HepG2 (cell line): ENCODE measurements around the gene ADRA2B. TPM values are rescaled to one million over a fixed set of nuclear protein-coding genes. Genes with fewer than 3 reads are reported as not detected.

Experiments used
- ATAC-seq: fragments of 200-7000 bp; cut with Tn5 transposase; 3 replicates; pipeline ENCODE4 v1.9.1; 2020; ENCODE audit warnings: mild to moderate bottlenecking, moderate library complexity
- BruUV-seq: library from RNA; stranded (reverse); fragments of 400-500 nt; replicated peaks from 2 replicates; lab custom pipeline; 2021; lab: Mats Ljungman, UMichigan
- CTCF ChIA-PET: fragments of 300-600 bp; formaldehyde crosslinking; extraction: SDS; loops from one replicate; lab custom pipeline; 2021; ENCODE audit warnings: low total read pairs, inconsistent platforms, low intra/inter-chr PET ratio; lab: Yijun Ruan, JAX
- POLR2A ChIA-PET: fragments of 350-600 bp; sonication (Branson Sonifier 250); formaldehyde crosslinking; loops from one replicate; lab custom pipeline; 2020; ENCODE audit warnings: antibody characterized with exemption, inconsistent platforms; lab: Yijun Ruan, JAX
- DNase-seq: peaks from one replicate; pipeline ENCODE4 v3.0.0-alpha.2; 2015; ENCODE audit warnings: low spot score
- FAIRE-seq: peaks from 3 replicates; lab custom pipeline; 2011; peaks lifted over from hg19 to GRCh38; lab: Jason Lieb, UNC
- H2AFZ ChIP-seq: one replicate; pipeline ENCODE4 v1.6.1; 2011; ENCODE audit warnings: low read length, inconsistent platforms
- H3K27ac ChIP-seq: fragments of 300-600 bp; 3 replicates; pipeline ENCODE4 v1.8.0; 2011; ENCODE audit warnings: mixed run types, mild to moderate bottlenecking, mixed read lengths, low read length, inconsistent platforms; ENCODE audit not compliant: insufficient read depth; ENCODE audit errors: extremely low read length
- H3K27me3 ChIP-seq, 2 experiments: fragments of 200-600 bp in 1 of 2; 2 replicates in 1 of 2; 3 replicates in 1 of 2; pipeline versions ENCODE4 v1.6.0 to v1.8.0; 2011; ENCODE audit warnings: low read length in 2 of 2, mild to moderate bottlenecking in 2 of 2, moderate library complexity in 2 of 2, inconsistent platforms in 1 of 2; ENCODE audit not compliant: insufficient read depth in 2 of 2, control insufficient read depth in 1 of 2
- H3K36me3 ChIP-seq, 2 experiments: fragments of 200-600 bp in 1 of 2; replicated peaks in 1 of 2; 2 replicates in 1 of 2; 3 replicates in 1 of 2; pipeline versions ENCODE4 v1.5.1 to v1.8.0; 2011; ENCODE audit warnings: low read length in 2 of 2, inconsistent platforms in 1 of 2; ENCODE audit not compliant: insufficient read depth in 2 of 2, control insufficient read depth in 1 of 2
- H3K4me1 ChIP-seq: 2 replicates; pipeline ENCODE4 v1.5.1; 2012; ENCODE audit warnings: low read length, inconsistent platforms; ENCODE audit not compliant: insufficient read depth
- H3K4me2 ChIP-seq: 2 replicates; pipeline ENCODE4 v1.6.0; 2011; ENCODE audit warnings: low read depth, low read length, inconsistent platforms
- H3K4me3 ChIP-seq, 3 experiments: fragments of 200-600 bp in 1 of 3; sonication (generic), shearing (Covaris generic) in 1 of 3; replicated peaks in 1 of 3; 2 replicates each; pipeline ENCODE4 v1.5.1; 2011 to 2016; ENCODE audit warnings: low read length in 3 of 3, inconsistent platforms in 2 of 3, low read depth in 2 of 3, mild to moderate bottlenecking in 2 of 3, control low read depth in 1 of 3, mixed read lengths in 1 of 3; ENCODE audit not compliant: insufficient read depth in 1 of 3
- H3K79me2 ChIP-seq: one replicate; pipeline ENCODE4 v1.6.1; 2011; ENCODE audit warnings: low read length, inconsistent platforms; ENCODE audit not compliant: insufficient read depth
- H3K9ac ChIP-seq: 2 replicates; pipeline ENCODE4 v1.6.0; 2011; ENCODE audit warnings: mild to moderate bottlenecking, low read depth, low read length, inconsistent platforms; ENCODE audit not compliant: insufficient read depth
- H3K9me3 ChIP-seq: 2 replicates; pipeline ENCODE4 v1.5.1; 2012; ENCODE audit warnings: mild to moderate bottlenecking, low read length
- H4K20me1 ChIP-seq: 2 replicates; pipeline ENCODE4 v1.6.0; 2011; ENCODE audit warnings: inconsistent platforms, mild to moderate bottlenecking, low read length, moderate library complexity; ENCODE audit not compliant: insufficient read depth
- CEBPG ChIP-seq: IDR thresholded peaks from 2 replicates; pipeline ENCODE4 v1.6.1; 2016
- ELF3 ChIP-seq: IDR thresholded peaks from 2 replicates; pipeline ENCODE4 v1.6.1; 2016; ENCODE audit warnings: missing genetic modification reagents, missing compliant biosample characterization
- MAFF ChIP-seq: IDR thresholded peaks from 2 replicates; pipeline ENCODE4 v1.6.1; 2011; ENCODE audit warnings: low read depth, low read length, improper control_type of control experiment
- MAFK ChIP-seq, 2 experiments: IDR thresholded peaks in 1 of 2; conservative IDR thresholded peaks in 1 of 2; 2 replicates each; pipeline ENCODE4 v1.6.1; 2011; ENCODE audit warnings: improper control_type of control experiment in 2 of 2, low read length in 2 of 2
- MATR3 ChIP-seq: sonication (generic); formaldehyde crosslinking; IDR thresholded peaks from 2 replicates; pipeline ENCODE4 v1.4.0; 2020; ENCODE audit warnings: missing genetic modification reagents
- POLR2G ChIP-seq: fragments of 200-400 bp; formaldehyde crosslinking; IDR thresholded peaks from 2 replicates; pipeline ENCODE4 v1.6.1; 2018; ENCODE audit warnings: mild to moderate bottlenecking, low read depth, low read length, moderate library complexity
- SMARCE1 ChIP-seq: fragments of 450-650 bp; IDR thresholded peaks from 2 replicates; pipeline ENCODE4 v1.6.1; 2017; ENCODE audit warnings: borderline replicate concordance
- ZNF543 ChIP-seq: sonication (generic); formaldehyde crosslinking; IDR thresholded peaks from 2 replicates; pipeline ENCODE4 v1.4.0; 2020; ENCODE audit warnings: mild to moderate bottlenecking, missing genetic modification reagents
- ZNF841 ChIP-seq: sonication (generic); formaldehyde crosslinking; IDR thresholded peaks from 2 replicates; pipeline ENCODE4 v1.8.1; 2023; ENCODE audit warnings: missing genetic modification reagents, borderline replicate concordance
- WGBS: methylation state at CpG from one replicate; pipeline ENCODE4 v1.1.6; 2017; ENCODE audit warnings: low lambda C conversion rate; 5-methylcytosine and 5-hydroxymethylcytosine counted together
- in situ Hi-C: cut with HindIII; loops from 2 replicates; pipeline ENCODE4 v1.10.0; 2017; ENCODE audit warnings: low pct_unique_long_range_greater_than_20kb; ENCODE audit not compliant: extremely low pct_ligation_motif_present
- intact Hi-C: fragments of 100-400 bp; cut with micrococcal nuclease; formaldehyde crosslinking; loops from one replicate; pipeline ENCODE4 v1.10.0; 2022; ENCODE audit not compliant: unreplicated experiment
- polyA plus RNA-seq, 8 experiments: library from polyadenylated mRNA; depleted of rRNA in 3 of 8; stranded (reverse) in 7 of 8; unstranded in 1 of 8; fragments of >200 nt; fragmentation: Illumina TruSeq in 4 of 8; extraction: Trizol in 4 of 8; gene quantifications; 2 replicates each; pipeline versions ENCODE4 v1.2.1 to v1.2.3, GENCODE V29; 2011 to 2016; ENCODE audit warnings: low read depth in 4 of 8, missing spikeins in 1 of 8, mixed read lengths in 1 of 8; ENCODE audit not compliant: insufficient read depth in 1 of 8
- total RNA-seq, 5 experiments: library from RNA; depleted of rRNA; stranded (reverse); fragments of >200 nt; fragmentation: Illumina TruSeq; extraction: Trizol; gene quantifications; 2 replicates each; pipeline ENCODE4 v1.2.3, GENCODE V29; 2016; ENCODE audit warnings: low read depth in 1 of 5
- TF ChIP-seq, protein P1 (sequence below): sonication (generic); formaldehyde crosslinking; IDR thresholded peaks from 2 replicates; pipeline ENCODE4 v1.4.0; 2020; ENCODE audit warnings: low read depth, missing genetic modification reagents
- TF ChIP-seq, protein P2 (sequence below): sonication (generic); formaldehyde crosslinking; IDR thresholded peaks from 2 replicates; pipeline ENCODE4 v1.4.0; 2020; ENCODE audit warnings: missing genetic modification reagents
- TF ChIP-seq, protein P3 (sequence below): sonication (generic); formaldehyde crosslinking; IDR thresholded peaks from 2 replicates; pipeline ENCODE4 v1.4.0; 2020; ENCODE audit warnings: mild to moderate bottlenecking, missing genetic modification reagents

Gene ADRA2B
- total and polyA plus RNA-seq, 2 of the 13 experiments (the other 11 are each of a cell fraction or from before 2014, with no cell fraction given), result not detected

DNA sequence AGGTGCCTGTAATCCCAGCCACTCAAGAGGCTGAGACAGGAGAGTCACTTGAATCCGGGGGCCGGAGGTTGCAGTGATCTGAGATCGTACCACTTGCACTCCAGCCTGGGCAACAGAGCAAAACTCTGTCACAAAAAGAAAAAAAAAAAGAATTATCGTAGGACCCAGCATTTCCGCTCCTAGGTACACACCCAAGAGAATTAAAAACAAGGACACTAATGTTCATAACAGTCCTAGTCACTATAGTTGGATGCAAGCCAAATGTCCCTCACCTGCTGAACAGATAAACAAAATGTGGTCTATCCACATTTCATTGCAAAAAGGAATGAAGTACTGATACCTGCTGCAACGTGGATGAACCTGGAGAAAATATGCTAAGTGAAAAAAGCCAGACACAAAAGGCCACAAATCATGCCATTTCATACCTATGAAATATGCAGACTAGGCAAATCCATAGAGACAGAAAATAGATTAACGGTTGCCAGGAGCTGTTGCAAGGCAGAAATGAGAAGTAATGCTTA is 21.2 kb downstream of the ADRA2B start:
- H3K9ac ChIP-seq, result no peak overlapping the region
- no peaks in the 10 kb centered on the region for H3K9me3 ChIP-seq
- H3K36me3 ChIP-seq, result no peaks in the 10 kb centered on the region
- H3K27me3 ChIP-seq, result peaks cover 2 to 31% of the 10 kb centered on the region in 2 experiments; a peak in 4 of 5 replicates
- no peak for FAIRE-seq
- no peak for ATAC-seq
- in situ Hi-C loops, result no loop called here
- no peak overlapping the region for H3K4me3 ChIP-seq
- 39% methylated on average over 7 of the region's 7 CpGs for WGBS
- BruUV-seq, result no TSS peak
- CTCF ChIA-PET, result no interaction called here
- TF ChIP-seq MAFF (peak; percentile 72), SMARCE1 (no peak), MAFK (conservative IDR thresholded peaks at IDR 0.05 in 1 of 2, IDR thresholded peaks at IDR 0.05 in 1 of 2; ENCODE audit: low read length in 2 of 2) (peak; percentile 78 to 81)
- TF ChIP-seq, all 625 proteins: peak for 2
- intact Hi-C loops, result no loop called here
- H2AFZ ChIP-seq, result no peak overlapping the region
- H3K4me1 ChIP-seq, result peaks cover 3% of the 10 kb centered on the region; the same call in 1 of the 2 replicates
- no peak overlapping the region for H3K4me2 ChIP-seq
- H4K20me1 ChIP-seq, result no peaks in the 10 kb centered on the region
- DNase-seq, result no peak
- H3K27ac ChIP-seq, result no peak overlapping the region
- POLR2A ChIA-PET, result no interaction called here
- H3K79me2 ChIP-seq, result no peaks in the 10 kb centered on the region

DNA sequence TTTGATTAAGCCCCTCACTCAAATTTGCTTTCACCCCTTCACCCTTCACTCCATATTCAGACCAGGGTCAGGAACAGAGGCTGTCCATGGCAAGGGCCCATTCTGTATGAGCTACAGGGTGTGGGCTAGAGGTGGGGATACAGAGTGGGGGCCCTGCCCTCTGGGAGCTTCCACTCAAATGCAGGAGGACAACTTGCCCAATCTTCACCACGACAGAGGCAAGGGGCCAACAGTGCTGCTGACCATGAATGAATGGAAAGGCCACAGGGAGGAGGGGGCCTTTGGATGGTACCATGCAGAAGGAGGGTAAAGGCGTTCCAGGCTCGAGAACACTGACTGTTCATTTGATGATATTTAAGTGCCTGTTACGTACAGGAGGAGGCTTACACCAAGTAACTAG is 22.8 kb downstream of the ADRA2B start:
- WGBS, result 30% methylated on average over 4 of the region's 4 CpGs
- no peak for TF ChIP-seq POLR2G
- TF ChIP-seq MATR3, result no peak
- no peak for TF ChIP-seq CEBPG (CRISPR knock-in tag)
- TF ChIP-seq, protein P1, sequence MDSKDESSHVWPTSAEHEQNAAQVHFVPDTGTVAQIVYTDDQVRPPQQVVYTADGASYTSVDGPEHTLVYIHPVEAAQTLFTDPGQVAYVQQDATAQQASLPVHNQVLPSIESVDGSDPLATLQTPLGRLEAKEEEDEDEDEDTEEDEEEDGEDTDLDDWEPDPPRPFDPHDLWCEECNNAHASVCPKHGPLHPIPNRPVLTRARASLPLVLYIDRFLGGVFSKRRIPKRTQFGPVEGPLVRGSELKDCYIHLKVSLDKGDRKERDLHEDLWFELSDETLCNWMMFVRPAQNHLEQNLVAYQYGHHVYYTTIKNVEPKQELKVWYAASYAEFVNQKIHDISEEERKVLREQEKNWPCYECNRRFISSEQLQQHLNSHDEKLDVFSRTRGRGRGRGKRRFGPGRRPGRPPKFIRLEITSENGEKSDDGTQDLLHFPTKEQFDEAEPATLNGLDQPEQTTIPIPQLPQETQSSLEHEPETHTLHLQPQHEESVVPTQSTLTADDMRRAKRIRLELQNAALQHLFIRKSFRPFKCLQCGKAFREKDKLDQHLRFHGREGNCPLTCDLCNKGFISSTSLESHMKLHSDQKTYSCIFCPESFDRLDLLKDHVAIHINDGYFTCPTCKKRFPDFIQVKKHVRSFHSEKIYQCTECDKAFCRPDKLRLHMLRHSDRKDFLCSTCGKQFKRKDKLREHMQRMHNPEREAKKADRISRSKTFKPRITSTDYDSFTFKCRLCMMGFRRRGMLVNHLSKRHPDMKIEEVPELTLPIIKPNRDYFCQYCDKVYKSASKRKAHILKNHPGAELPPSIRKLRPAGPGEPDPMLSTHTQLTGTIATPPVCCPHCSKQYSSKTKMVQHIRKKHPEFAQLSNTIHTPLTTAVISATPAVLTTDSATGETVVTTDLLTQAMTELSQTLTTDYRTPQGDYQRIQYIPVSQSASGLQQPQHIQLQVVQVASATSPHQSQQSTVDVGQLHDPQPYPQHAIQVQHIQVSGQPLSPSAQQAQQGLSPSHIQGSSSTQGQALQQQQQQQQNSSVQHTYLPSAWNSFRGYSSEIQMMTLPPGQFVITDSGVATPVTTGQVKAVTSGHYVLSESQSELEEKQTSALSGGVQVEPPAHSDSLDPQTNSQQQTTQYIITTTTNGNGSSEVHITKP, result no peak
- TF ChIP-seq ELF3 (CRISPR knock-in tag), result no peak
- TF ChIP-seq, protein P2, sequence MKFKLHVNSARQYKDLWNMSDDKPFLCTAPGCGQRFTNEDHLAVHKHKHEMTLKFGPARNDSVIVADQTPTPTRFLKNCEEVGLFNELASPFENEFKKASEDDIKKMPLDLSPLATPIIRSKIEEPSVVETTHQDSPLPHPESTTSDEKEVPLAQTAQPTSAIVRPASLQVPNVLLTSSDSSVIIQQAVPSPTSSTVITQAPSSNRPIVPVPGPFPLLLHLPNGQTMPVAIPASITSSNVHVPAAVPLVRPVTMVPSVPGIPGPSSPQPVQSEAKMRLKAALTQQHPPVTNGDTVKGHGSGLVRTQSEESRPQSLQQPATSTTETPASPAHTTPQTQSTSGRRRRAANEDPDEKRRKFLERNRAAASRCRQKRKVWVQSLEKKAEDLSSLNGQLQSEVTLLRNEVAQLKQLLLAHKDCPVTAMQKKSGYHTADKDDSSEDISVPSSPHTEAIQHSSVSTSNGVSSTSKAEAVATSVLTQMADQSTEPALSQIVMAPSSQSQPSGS (CRISPR knock-in tag), result no peak
- no peak for TF ChIP-seq ZNF543 (CRISPR knock-in tag)
- TF ChIP-seq, protein P3, sequence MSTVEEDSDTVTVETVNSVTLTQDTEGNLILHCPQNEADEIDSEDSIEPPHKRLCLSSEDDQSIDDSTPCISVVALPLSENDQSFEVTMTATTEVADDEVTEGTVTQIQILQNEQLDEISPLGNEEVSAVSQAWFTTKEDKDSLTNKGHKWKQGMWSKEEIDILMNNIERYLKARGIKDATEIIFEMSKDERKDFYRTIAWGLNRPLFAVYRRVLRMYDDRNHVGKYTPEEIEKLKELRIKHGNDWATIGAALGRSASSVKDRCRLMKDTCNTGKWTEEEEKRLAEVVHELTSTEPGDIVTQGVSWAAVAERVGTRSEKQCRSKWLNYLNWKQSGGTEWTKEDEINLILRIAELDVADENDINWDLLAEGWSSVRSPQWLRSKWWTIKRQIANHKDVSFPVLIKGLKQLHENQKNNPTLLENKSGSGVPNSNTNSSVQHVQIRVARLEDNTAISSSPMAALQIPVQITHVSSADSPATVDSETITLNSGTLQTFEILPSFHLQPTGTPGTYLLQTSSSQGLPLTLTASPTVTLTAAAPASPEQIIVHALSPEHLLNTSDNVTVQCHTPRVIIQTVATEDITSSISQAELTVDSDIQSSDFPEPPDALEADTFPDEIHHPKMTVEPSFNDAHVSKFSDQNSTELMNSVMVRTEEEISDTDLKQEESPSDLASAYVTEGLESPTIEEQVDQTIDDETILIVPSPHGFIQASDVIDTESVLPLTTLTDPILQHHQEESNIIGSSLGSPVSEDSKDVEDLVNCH (CRISPR knock-in tag), result no peak
- no peak for TF ChIP-seq ZNF841 (CRISPR knock-in tag)

More for the DNA sequence above, 22.8 kb downstream of the ADRA2B start:
- POLR2A ChIA-PET, result no interaction called here
- H3K4me2 ChIP-seq, result no peak overlapping the region
- no TSS peak for BruUV-seq
- no peak for ATAC-seq
- H3K79me2 ChIP-seq, result no peaks in the 10 kb centered on the region
- H3K27me3 ChIP-seq, result peaks cover 4 to 38% of the 10 kb centered on the region in 2 experiments
- no peak overlapping the region for H3K9ac ChIP-seq
- in situ Hi-C loops (no loop called here), intact Hi-C loops (no loop called here)
- H4K20me1 ChIP-seq, result no peaks in the 10 kb centered on the region
- H2AFZ ChIP-seq, result no peak overlapping the region
- peaks cover 14% of the 10 kb centered on the region for H3K4me1 ChIP-seq
- H3K4me3 ChIP-seq, result no peak overlapping the region
- CTCF ChIA-PET, result no interaction called here
- H3K27ac ChIP-seq, result no peak overlapping the region
- H3K36me3 ChIP-seq, result no peaks in the 10 kb centered on the region
- DNase-seq, result no peak
- FAIRE-seq, result no peak
- no peaks in the 10 kb centered on the region for H3K9me3 ChIP-seq
